Measurements from ENCODE around the gene TULP1. TPM values are rescaled to one million over a fixed set of nuclear protein-coding genes. Genes with fewer than 3 reads are reported as not detected.

TULP1 gene
- total and polyA plus RNA-seq, 2 of the 13 experiments (the other 11 are each of a cell fraction or from before 2014, with no cell fraction given), result not detected

- TF ChIP-seq HMGA1 (CRISPR knock-in tag; conservative IDR thresholded peaks at IDR 0.05) (no peak), ZNF333 (CRISPR knock-in tag; IDR thresholded peaks at IDR 0.05; ENCODE audit: borderline replicate concordance) (no peak)
Measured at GRCh38 chr6:35498422-35499067, 14.2 kb downstream of the TULP1 start (continued).

GRCh38 chr6:35497571-35498421 lies 14.9 kb downstream of the TULP1 start:
- peaks cover 28% of the 10 kb centered on the region; the same call in 1 of the 2 replicates for H4K20me1 ChIP-seq (ENCODE audit: insufficient read depth, low read length)
- no peak overlapping the region for H2AFZ ChIP-seq (ENCODE audit: low read length)
- H3K4me3 ChIP-seq (replicated peaks in 1 of 3; ENCODE audit: insufficient read depth in 1 of 3, low read depth in 2 of 3, low read length in 3 of 3), result peak overlapping the region; percentile 50 to 95 (median 94)
- ChIA-PET POLR2A (interaction anchor here (0.6 to 4.0 kb wide), 11 partner anchors 8 to 633 kb away, joined by 3 to 88 read pairs (median 3); partner anchors contain the start of genes RPL10A and SRPK1), CTCF (ENCODE audit: low intra/inter-chr PET ratio, low total read pairs) (no interaction called here)
- peak overlapping the region; percentile 67 for H3K9ac ChIP-seq (ENCODE audit: insufficient read depth, low read depth, low read length)
- in situ Hi-C loops (cut with HindIII; ENCODE audit: extremely low pct_ligation_motif_present, low pct_unique_long_range_greater_than_20kb) (no loop called here), intact Hi-C loops (cut with micrococcal nuclease; ENCODE audit: unreplicated experiment) (no loop called here)
- H3K9me3 ChIP-seq (ENCODE audit: low read length), result no peaks in the 10 kb centered on the region
- peak; percentile 8 for ATAC-seq
- BruUV-seq (replicated peaks), result no TSS peak
- peaks cover 6 to 31% of the 10 kb centered on the region in 2 experiments; a peak in 4 of 5 replicates for H3K27me3 ChIP-seq (ENCODE audit: control insufficient read depth in 1 of 2, insufficient read depth in 2 of 2, low read length in 2 of 2)
- H3K4me1 ChIP-seq (ENCODE audit: insufficient read depth, low read length), result peaks cover 55% of the 10 kb centered on the region
- peaks cover 34% of the 10 kb centered on the region for H3K79me2 ChIP-seq (ENCODE audit: insufficient read depth, low read length)
- H3K27ac ChIP-seq (ENCODE audit: extremely low read length, insufficient read depth, low read length), result peak overlapping the region; percentile 44
- peak; percentile 47 for DNase-seq (ENCODE audit: low spot score)
- H3K4me2 ChIP-seq (ENCODE audit: low read depth, low read length), result peak overlapping the region; percentile 69
- no peak for FAIRE-seq
- H3K36me3 ChIP-seq (replicated peaks in 1 of 2; ENCODE audit: control insufficient read depth in 1 of 2, insufficient read depth in 2 of 2, low read length in 2 of 2), result peaks cover 0 to 2% of the 10 kb centered on the region in 2 experiments; a peak in 1 of 5 replicates
- 38% methylated on average over 53 of the region's 77 CpGs for WGBS (ENCODE audit: low lambda C conversion rate)
- TF ChIP-seq ZBTB38 (CRISPR knock-in tag; IDR thresholded peaks at IDR 0.05) (peak; percentile 78), ELK4 (CRISPR knock-in tag; IDR thresholded peaks at IDR 0.05; ENCODE audit: borderline replicate concordance) (no peak), ADNP (CRISPR knock-in tag; IDR thresholded peaks at IDR 0.05) (no peak), U2AF2 (IDR thresholded peaks at IDR 0.05; ENCODE audit: low read depth, low read length) (no peak), PAX8 (CRISPR knock-in tag; IDR thresholded peaks at IDR 0.05; ENCODE audit: borderline replicate concordance) (0 out of 2 replicates have a peak, but pooled peaks have one; percentile 55), ZBTB26 (CRISPR knock-in tag; IDR thresholded peaks at IDR 0.05; ENCODE audit: borderline replicate concordance) (peak; percentile 82), FOXO1 (CRISPR knock-in tag; IDR thresholded peaks at IDR 0.05) (no peak), DPF2 (CRISPR knock-in tag; IDR thresholded peaks at IDR 0.05; ENCODE audit: borderline replicate concordance, low read depth) (no peak), RBAK (CRISPR knock-in tag; IDR thresholded peaks at IDR 0.05) (0 out of 2 replicates have a peak, but pooled peaks have one; percentile 20), ZNF10 (CRISPR knock-in tag; IDR thresholded peaks at IDR 0.05; ENCODE audit: borderline replicate concordance, low read depth) (no peak), HOXA9 (CRISPR knock-in tag; IDR thresholded peaks at IDR 0.05; ENCODE audit: borderline replicate concordance) (peak; percentile 92), CENPBD1 (CRISPR knock-in tag; IDR thresholded peaks at IDR 0.05; ENCODE audit: borderline replicate concordance, low read depth) (no peak), ARHGAP35 (CRISPR knock-in tag; IDR thresholded peaks at IDR 0.05; ENCODE audit: borderline replicate concordance) (peak; percentile 93)
